ENCODE results near the gene RNASE11.

DNA sequence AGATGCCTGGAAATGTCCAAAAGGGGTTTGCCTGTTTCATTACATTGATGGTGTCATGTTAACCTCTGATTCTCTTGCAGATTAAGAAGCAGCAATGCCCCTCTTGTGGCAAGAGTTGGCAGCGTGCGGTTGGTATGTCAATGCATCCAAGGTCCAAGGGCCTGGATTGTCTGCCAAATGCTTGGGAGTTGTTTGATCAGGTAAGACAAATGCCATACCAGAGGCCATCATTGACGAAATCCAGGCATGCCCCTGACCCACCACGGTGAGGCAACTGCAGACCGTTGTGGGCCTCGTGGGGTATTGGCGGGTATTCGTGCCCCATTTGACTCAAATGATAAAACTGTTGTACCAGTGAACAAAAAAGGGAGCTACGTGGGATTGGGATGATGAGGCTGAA is 14.8 kb upstream of the RNASE11 start:
- TF ChIP-seq, protein P1, sequence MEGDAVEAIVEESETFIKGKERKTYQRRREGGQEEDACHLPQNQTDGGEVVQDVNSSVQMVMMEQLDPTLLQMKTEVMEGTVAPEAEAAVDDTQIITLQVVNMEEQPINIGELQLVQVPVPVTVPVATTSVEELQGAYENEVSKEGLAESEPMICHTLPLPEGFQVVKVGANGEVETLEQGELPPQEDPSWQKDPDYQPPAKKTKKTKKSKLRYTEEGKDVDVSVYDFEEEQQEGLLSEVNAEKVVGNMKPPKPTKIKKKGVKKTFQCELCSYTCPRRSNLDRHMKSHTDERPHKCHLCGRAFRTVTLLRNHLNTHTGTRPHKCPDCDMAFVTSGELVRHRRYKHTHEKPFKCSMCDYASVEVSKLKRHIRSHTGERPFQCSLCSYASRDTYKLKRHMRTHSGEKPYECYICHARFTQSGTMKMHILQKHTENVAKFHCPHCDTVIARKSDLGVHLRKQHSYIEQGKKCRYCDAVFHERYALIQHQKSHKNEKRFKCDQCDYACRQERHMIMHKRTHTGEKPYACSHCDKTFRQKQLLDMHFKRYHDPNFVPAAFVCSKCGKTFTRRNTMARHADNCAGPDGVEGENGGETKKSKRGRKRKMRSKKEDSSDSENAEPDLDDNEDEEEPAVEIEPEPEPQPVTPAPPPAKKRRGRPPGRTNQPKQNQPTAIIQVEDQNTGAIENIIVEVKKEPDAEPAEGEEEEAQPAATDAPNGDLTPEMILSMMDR (conservative IDR thresholded peaks at IDR 0.05; ENCODE audit: low read depth, low read length) = no peak
- TF ChIP-seq EZH2 (IDR thresholded peaks at IDR 0.05; ENCODE audit: borderline replicate concordance, low read depth, low read length, poor library complexity, severe bottlenecking) = no peak

Data from A673 (cell line).